H1 (cell line): ENCODE measurements around the gene BCAS1. TPM values are rescaled to one million over a fixed set of nuclear protein-coding genes. Genes with fewer than 3 reads are reported as not detected.

Experiments used
- ATF2 ChIP-seq: IDR thresholded peaks from 2 replicates; pipeline ENCODE4 v1.6.1; 2012; ENCODE audit warnings: low read length, inconsistent platforms
- BACH1 ChIP-seq: IDR thresholded peaks from 2 replicates; pipeline ENCODE4 v1.6.1; 2012; ENCODE audit warnings: low read length, improper control_type of control experiment
- CEBPB ChIP-seq: IDR thresholded peaks from 2 replicates; pipeline ENCODE4 v1.6.1; 2012; ENCODE audit warnings: low read depth, low read length
- CHD2 ChIP-seq: IDR thresholded peaks from 2 replicates; pipeline ENCODE4 v1.6.1; 2012; ENCODE audit warnings: low read length, improper control_type of control experiment
- CTCF ChIP-seq, 3 experiments: IDR thresholded peaks; 1 replicate in 2 of 3; 2 replicates in 1 of 3; pipeline versions ENCODE4 v1.5.1 to v1.6.1; 2011; ENCODE audit warnings: low read length in 3 of 3, mild to moderate bottlenecking in 3 of 3, inconsistent platforms in 2 of 3, low read depth in 1 of 3, moderate library complexity in 1 of 3; ENCODE audit not compliant: insufficient read depth in 1 of 3; ENCODE audit errors: control extremely low read depth in 1 of 3
- EZH2 ChIP-seq: fragments of 200-600 bp; sonication (generic); IDR thresholded peaks from 2 replicates; pipeline ENCODE4 v1.7.1; 2012; ENCODE audit warnings: low read depth, mild to moderate bottlenecking, moderate library complexity, low read length, inconsistent platforms; ENCODE audit not compliant: severe bottlenecking
- JUN ChIP-seq: IDR thresholded peaks from 2 replicates; pipeline ENCODE4 v1.6.1; 2011; ENCODE audit warnings: low read depth, mild to moderate bottlenecking, improper control_type of control experiment, low read length
- MAFK ChIP-seq: IDR thresholded peaks from 2 replicates; pipeline ENCODE4 v1.6.1; 2012; ENCODE audit warnings: low read depth, mild to moderate bottlenecking, improper control_type of control experiment, low read length
- RAD21 ChIP-seq, 2 experiments: IDR thresholded peaks in 1 of 2; conservative IDR thresholded peaks in 1 of 2; 2 replicates each; pipeline ENCODE4 v1.6.1; 2011; ENCODE audit warnings: low read depth in 2 of 2, low read length in 2 of 2, improper control_type of control experiment in 1 of 2, inconsistent platforms in 1 of 2, mild to moderate bottlenecking in 1 of 2, moderate library complexity in 1 of 2
- RBBP5 ChIP-seq: IDR thresholded peaks from 2 replicates; pipeline ENCODE4 v1.7.1; 2012; ENCODE audit warnings: low read depth, mild to moderate bottlenecking, inconsistent platforms, low read length, moderate library complexity, borderline replicate concordance
- RFX5 ChIP-seq: IDR thresholded peaks from 2 replicates; pipeline ENCODE4 v1.6.1; 2011; ENCODE audit warnings: low read depth, low read length, improper control_type of control experiment, borderline replicate concordance
- RXRA ChIP-seq: IDR thresholded peaks from 2 replicates; pipeline ENCODE4 v1.6.1; 2011; ENCODE audit warnings: low read depth, mild to moderate bottlenecking, low read length, moderate library complexity; ENCODE audit not compliant: insufficient read depth
- SP1 ChIP-seq: IDR thresholded peaks from 2 replicates; pipeline ENCODE4 v1.6.1; 2011; ENCODE audit warnings: low read depth, low read length
- SUZ12 ChIP-seq: fragments of 200-600 bp; sonication (generic); IDR thresholded peaks from 2 replicates; pipeline ENCODE4 v1.6.1; 2012; ENCODE audit warnings: mild to moderate bottlenecking, inconsistent platforms, low read length, moderate library complexity, mixed read lengths
- TCF12 ChIP-seq: IDR thresholded peaks from 2 replicates; pipeline ENCODE4 v1.6.1; 2011; ENCODE audit warnings: low read depth, mild to moderate bottlenecking, low read length
- ZNF274 ChIP-seq: IDR thresholded peaks from 2 replicates; pipeline ENCODE4 v1.7.0; 2012; ENCODE audit warnings: low read length, borderline replicate concordance; ENCODE audit errors: extremely low read depth
- polyA plus RNA-seq, 7 experiments: library from polyadenylated mRNA; depleted of rRNA in 3 of 7; stranded (reverse) in 5 of 7; unstranded in 2 of 7; fragments of >200 nt in 5 of 7; fragments of 200-250 nt in 2 of 7; gene quantifications; 1 replicate in 5 of 7; 2 replicates in 1 of 7; 4 replicates in 1 of 7; pipeline versions ENCODE4 v1.2.1 to v1.2.3, GENCODE V29; 2011 to 2013; ENCODE audit warnings: missing spikeins in 2 of 7, mixed read lengths in 2 of 7
- total RNA-seq: library from RNA; stranded (reverse); fragmentation: NEBNext Ultra II Directional; extraction: Animal tissue kit (Norgen Biotek cat#: 25700); gene quantifications from 2 replicates; pipeline ENCODE4 v1.2.1, GENCODE V29; 2021
- TF ChIP-seq, protein P1 (sequence below): IDR thresholded peaks from 2 replicates; pipeline ENCODE4 v1.6.1; 2012; ENCODE audit warnings: inconsistent platforms
- TF ChIP-seq, protein P2 (sequence below): IDR thresholded peaks from 2 replicates; pipeline ENCODE4 v1.6.1; 2011; ENCODE audit warnings: low read depth, mild to moderate bottlenecking, low read length; ENCODE audit not compliant: insufficient read depth

Gene BCAS1
- total and polyA plus RNA-seq, 2 of the 8 experiments (the other 6 are each of a cell fraction or from before 2014, with no cell fraction given): 0.06 to 0.19 TPM

DNA sequence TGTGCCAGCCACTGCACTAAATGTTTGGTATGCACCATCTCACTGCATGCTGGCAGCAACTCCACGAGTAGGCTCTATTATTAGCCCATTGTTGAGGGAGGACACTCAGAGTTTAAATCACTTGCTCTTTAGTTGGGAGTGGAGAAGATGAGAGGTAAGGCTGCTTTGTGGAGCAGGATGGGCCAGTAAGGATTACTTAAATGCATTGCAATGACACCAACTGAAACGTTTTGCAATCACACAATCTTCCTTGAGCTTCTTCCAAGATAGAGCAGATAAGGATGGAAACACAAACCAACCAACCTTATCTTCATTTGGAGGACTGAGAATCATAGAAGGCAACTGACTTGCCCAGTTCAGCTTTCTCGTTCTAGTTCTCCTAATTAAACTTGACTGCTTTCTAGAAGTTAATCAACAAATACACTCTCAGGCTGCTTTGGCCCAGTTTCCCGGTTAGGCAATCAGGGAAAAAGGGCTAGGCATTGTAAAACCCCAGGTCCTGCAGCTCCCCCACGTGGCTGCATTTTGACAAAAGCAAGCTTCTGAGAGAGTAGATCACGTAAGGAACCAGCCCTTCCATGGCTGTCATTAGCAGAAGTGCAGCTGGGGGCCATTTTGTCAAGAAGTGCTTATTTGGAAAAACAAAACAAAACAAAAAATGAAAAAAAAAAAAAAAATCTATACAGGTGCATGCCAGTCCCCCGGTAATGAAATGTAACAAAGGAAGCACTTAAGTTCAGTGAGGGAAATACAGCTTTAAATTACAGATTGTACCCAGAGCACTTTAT, 130.6 kb downstream of the BCAS1 start (continued):
- TF ChIP-seq ATF2 (peak; percentile 74; the same call in 1 of the 2 replicates), BACH1 (no peak), RFX5 (no peak), ZNF274 (no peak), RBBP5 (no peak), RAD21 (IDR thresholded peaks at IDR 0.05 in 1 of 2, conservative IDR thresholded peaks at IDR 0.05 in 1 of 2; ENCODE audit: low read depth in 2 of 2, low read length in 2 of 2) (peak; percentile 97 to 99), CTCF (IDR thresholded peaks at IDR 0.05; ENCODE audit: control extremely low read depth in 1 of 3, insufficient read depth in 1 of 3, low read depth in 1 of 3, low read length in 3 of 3) (peak; percentile 57 to 89 (median 82)), EZH2 (no peak), JUN (no peak), SP1 (no peak), TCF12 (no peak), MAFK (0 out of 2 replicates have a peak, but pooled peaks have one; percentile 5), SUZ12 (no peak), CEBPB (peak; percentile 97), CHD2 (no peak), RXRA (no peak)
- TF ChIP-seq, protein P1, sequence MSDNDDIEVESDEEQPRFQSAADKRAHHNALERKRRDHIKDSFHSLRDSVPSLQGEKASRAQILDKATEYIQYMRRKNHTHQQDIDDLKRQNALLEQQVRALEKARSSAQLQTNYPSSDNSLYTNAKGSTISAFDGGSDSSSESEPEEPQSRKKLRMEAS: peak; percentile 34; the same call in 1 of the 2 replicates
- TF ChIP-seq, protein P2, sequence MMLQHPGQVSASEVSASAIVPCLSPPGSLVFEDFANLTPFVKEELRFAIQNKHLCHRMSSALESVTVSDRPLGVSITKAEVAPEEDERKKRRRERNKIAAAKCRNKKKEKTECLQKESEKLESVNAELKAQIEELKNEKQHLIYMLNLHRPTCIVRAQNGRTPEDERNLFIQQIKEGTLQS: 0 out of 2 replicates have a peak, but pooled peaks have one; percentile 16
